ENCODE results near the gene ADAR.
A peak's percentile ranks its signal among the peaks of the same experiment; 100 is the strongest.

ADAR gene

GRCh38 chr1:154629675-154630073 lies 21.7 kb upstream of the ADAR start:
- H3K4me3 ChIP-seq (ENCODE audit: low read depth, low read length), result no peak overlapping the region
- no peak for DNase-seq (ENCODE audit: low read depth)
- TF ChIP-seq, protein P1, sequence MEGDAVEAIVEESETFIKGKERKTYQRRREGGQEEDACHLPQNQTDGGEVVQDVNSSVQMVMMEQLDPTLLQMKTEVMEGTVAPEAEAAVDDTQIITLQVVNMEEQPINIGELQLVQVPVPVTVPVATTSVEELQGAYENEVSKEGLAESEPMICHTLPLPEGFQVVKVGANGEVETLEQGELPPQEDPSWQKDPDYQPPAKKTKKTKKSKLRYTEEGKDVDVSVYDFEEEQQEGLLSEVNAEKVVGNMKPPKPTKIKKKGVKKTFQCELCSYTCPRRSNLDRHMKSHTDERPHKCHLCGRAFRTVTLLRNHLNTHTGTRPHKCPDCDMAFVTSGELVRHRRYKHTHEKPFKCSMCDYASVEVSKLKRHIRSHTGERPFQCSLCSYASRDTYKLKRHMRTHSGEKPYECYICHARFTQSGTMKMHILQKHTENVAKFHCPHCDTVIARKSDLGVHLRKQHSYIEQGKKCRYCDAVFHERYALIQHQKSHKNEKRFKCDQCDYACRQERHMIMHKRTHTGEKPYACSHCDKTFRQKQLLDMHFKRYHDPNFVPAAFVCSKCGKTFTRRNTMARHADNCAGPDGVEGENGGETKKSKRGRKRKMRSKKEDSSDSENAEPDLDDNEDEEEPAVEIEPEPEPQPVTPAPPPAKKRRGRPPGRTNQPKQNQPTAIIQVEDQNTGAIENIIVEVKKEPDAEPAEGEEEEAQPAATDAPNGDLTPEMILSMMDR (IDR thresholded peaks at IDR 0.05; ENCODE audit: low read depth, low read length, missing control alignments), result no peak

GRCh38 chr1:154629061-154629674 lies 21.2 kb upstream of the ADAR start:
- H3K4me3 ChIP-seq (ENCODE audit: low read depth, low read length), result no peak overlapping the region
- DNase-seq (ENCODE audit: low read depth), result no peak
- TF ChIP-seq, protein P1 (IDR thresholded peaks at IDR 0.05; ENCODE audit: low read depth, low read length, missing control alignments), result no peak

- TF ChIP-seq, protein P1 (IDR thresholded peaks at IDR 0.05; ENCODE audit: low read depth, low read length, missing control alignments), result no peak
- no peak for DNase-seq (ENCODE audit: low read depth)
- peak overlapping the region; percentile 72 for H3K4me3 ChIP-seq (ENCODE audit: low read depth, low read length)
These were observed 20.1 kb upstream of the ADAR start for GRCh38 chr1:154628121-154628405.

GRCh38 chr1:154627257-154628120 lies 19.5 kb upstream of the ADAR start:
- peak; percentile 68 for DNase-seq (ENCODE audit: low read depth)
- peak overlapping the region; percentile 72 for H3K4me3 ChIP-seq (ENCODE audit: low read depth, low read length)
- TF ChIP-seq, protein P1 (IDR thresholded peaks at IDR 0.05; ENCODE audit: low read depth, low read length, missing control alignments), result no peak

- no peak for DNase-seq (ENCODE audit: low read depth)
- H3K4me3 ChIP-seq (ENCODE audit: low read depth, low read length), result peak overlapping the region; percentile 72
- TF ChIP-seq, protein P1 (IDR thresholded peaks at IDR 0.05; ENCODE audit: low read depth, low read length, missing control alignments), result no peak
These were observed 18.7 kb upstream of the ADAR start for GRCh38 chr1:154626456-154627256.

DNA sequence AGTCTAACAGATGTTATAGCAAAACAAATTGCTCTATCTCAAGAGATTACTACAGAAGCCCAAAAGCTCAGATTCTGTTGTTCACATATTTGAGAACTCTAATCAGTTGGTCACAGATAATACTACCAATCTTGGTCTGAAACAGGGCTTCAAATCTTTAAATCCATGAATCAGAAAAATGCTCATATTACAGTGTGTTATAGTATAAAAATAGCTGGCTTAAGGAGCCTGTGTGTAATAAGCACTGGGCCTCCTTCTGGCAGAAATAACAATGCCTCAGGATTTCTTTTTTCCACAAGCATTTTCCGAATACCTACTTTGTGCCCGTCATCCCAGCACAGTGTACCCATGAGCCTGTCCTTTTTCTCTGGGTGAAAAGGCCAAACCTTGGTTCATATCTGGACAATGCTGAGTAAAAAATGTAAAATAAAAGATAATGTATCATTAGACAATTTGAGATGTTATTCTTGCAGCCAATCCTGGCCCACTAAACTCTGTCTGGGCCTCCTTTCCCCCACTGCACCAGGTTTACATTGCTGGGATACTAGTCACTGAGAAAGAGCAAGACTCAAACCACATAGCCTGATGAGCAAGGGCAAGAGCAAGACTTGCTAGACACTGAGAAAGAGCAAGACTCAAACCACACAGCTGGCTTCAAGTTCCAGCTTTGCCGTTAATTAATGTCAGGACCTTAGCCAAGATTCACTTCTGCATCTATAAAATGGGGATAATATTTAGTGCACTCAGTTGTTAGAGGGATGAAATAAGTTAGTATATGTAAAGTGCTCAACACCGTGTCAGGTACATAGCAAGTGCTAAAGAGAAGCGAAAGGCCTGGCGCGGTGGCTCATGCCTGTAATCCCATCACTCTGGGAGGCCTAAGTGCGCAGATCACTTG lies 17.0 kb upstream of the ADAR start:
- TF ChIP-seq, protein P1 (IDR thresholded peaks at IDR 0.05; ENCODE audit: low read depth, low read length, missing control alignments), result no peak
- no peak overlapping the region for H3K4me3 ChIP-seq (ENCODE audit: low read depth, low read length)
- no peak for DNase-seq (ENCODE audit: low read depth)

Measured in GM12864 (cell line).